H9 (cell line): ENCODE data around the gene GRB10. TPM values are rescaled to one million over a fixed set of nuclear protein-coding genes. Genes with fewer than 3 reads are reported as not detected.

Source experiments
- DNase-seq: peaks from one replicate; pipeline ENCODE4 v3.0.0-alpha.2; 2017
- H2AFZ ChIP-seq: one replicate; pipeline ENCODE4 v1.6.1; 2013; ENCODE audit warnings: mild to moderate bottlenecking, low read length, control low read depth, moderate library complexity
- H2AK5ac ChIP-seq: 2 replicates; pipeline ENCODE4 v1.6.1; 2013; ENCODE audit warnings: low read length, control low read depth, mixed read lengths; ENCODE audit not compliant: insufficient read length
- H2BK120ac ChIP-seq: one replicate; pipeline ENCODE4 v1.6.1; 2013; ENCODE audit warnings: low read depth, mild to moderate bottlenecking, low read length, control low read depth, inconsistent platforms; ENCODE audit not compliant: poor library complexity, severe bottlenecking
- H2BK12ac ChIP-seq: 2 replicates; pipeline ENCODE4 v1.6.1; 2013; ENCODE audit warnings: low read length, control low read depth, mixed read lengths, low read depth; ENCODE audit not compliant: insufficient read length
- H2BK15ac ChIP-seq: 2 replicates; pipeline ENCODE4 v1.6.1; 2013; ENCODE audit warnings: low read depth, low read length, control low read depth
- H2BK20ac ChIP-seq: one replicate; pipeline ENCODE4 v1.6.1; 2013; ENCODE audit warnings: low read depth, mild to moderate bottlenecking, low read length, control low read depth, inconsistent platforms; ENCODE audit not compliant: poor library complexity, severe bottlenecking
- H2BK5ac ChIP-seq: 2 replicates; pipeline ENCODE4 v1.6.1; 2013; ENCODE audit warnings: low read length, control low read depth, mixed read lengths; ENCODE audit not compliant: insufficient read length
- H3K14ac ChIP-seq: 2 replicates; pipeline ENCODE4 v1.6.1; 2013; ENCODE audit warnings: low read length, control low read depth; ENCODE audit not compliant: insufficient read depth
- H3K18ac ChIP-seq: 2 replicates; pipeline ENCODE4 v1.6.1; 2013; ENCODE audit warnings: low read depth, mild to moderate bottlenecking, mixed read lengths, low read length, control low read depth; ENCODE audit not compliant: insufficient read length
- H3K23ac ChIP-seq: 2 replicates; pipeline ENCODE4 v1.6.1; 2013; ENCODE audit warnings: low read length, control low read depth, mixed read lengths, low read depth; ENCODE audit not compliant: insufficient read length
- H3K23me2 ChIP-seq: 2 replicates; pipeline ENCODE4 v1.6.1; 2013; ENCODE audit warnings: low read depth, mild to moderate bottlenecking, mixed read lengths, low read length, control low read depth; ENCODE audit not compliant: insufficient read length, poor library complexity, severe bottlenecking
- H3K27ac ChIP-seq: 2 replicates; pipeline ENCODE4 v1.5.1; 2013; ENCODE audit warnings: low read length, control low read depth, mixed read lengths, low read depth; ENCODE audit not compliant: insufficient read length
- H3K27me3 ChIP-seq: 2 replicates; pipeline ENCODE4 v1.6.1; 2013; ENCODE audit warnings: low read length, control low read depth, inconsistent platforms; ENCODE audit not compliant: insufficient read depth
- H3K4ac ChIP-seq: 2 replicates; pipeline ENCODE4 v1.6.1; 2013; ENCODE audit warnings: low read depth, mild to moderate bottlenecking, control low read depth, inconsistent platforms, low read length, moderate library complexity
- H3K4me1 ChIP-seq: 2 replicates; pipeline ENCODE4 v1.6.1; 2013; ENCODE audit warnings: low read length, control low read depth, inconsistent platforms; ENCODE audit not compliant: insufficient read depth
- H3K4me2 ChIP-seq: 2 replicates; pipeline ENCODE4 v1.6.1; 2013; ENCODE audit warnings: low read length, control low read depth, mixed read lengths; ENCODE audit not compliant: insufficient read length, insufficient read depth
- H3K56ac ChIP-seq: 2 replicates; pipeline ENCODE4 v1.6.1; 2013; ENCODE audit warnings: low read depth, mild to moderate bottlenecking, mixed read lengths, low read length, control low read depth; ENCODE audit not compliant: insufficient read length
- H3K79me1 ChIP-seq: 2 replicates; pipeline ENCODE4 v1.6.1; 2013; ENCODE audit warnings: low read depth, mild to moderate bottlenecking, moderate library complexity, low read length, control low read depth, inconsistent platforms; ENCODE audit not compliant: insufficient read depth, poor library complexity, severe bottlenecking
- H3K79me2 ChIP-seq: 2 replicates; pipeline ENCODE4 v1.6.1; 2013; ENCODE audit warnings: low read length, control low read depth, inconsistent platforms; ENCODE audit not compliant: insufficient read depth
- H3K9ac ChIP-seq: 2 replicates; pipeline ENCODE4 v1.6.1; 2013; ENCODE audit warnings: low read length, control low read depth, mixed read lengths; ENCODE audit not compliant: insufficient read length; ENCODE audit errors: extremely low read depth
- H3K9me3 ChIP-seq: one replicate; pipeline ENCODE4 v1.6.1; 2013; ENCODE audit warnings: low read depth, low read length, inconsistent platforms; ENCODE audit not compliant: control insufficient read depth
- H3T11ph ChIP-seq: one replicate; pipeline ENCODE4 v1.6.1; 2013; ENCODE audit warnings: mild to moderate bottlenecking, low read length, control low read depth, inconsistent platforms
- H4K20me1 ChIP-seq: one replicate; pipeline ENCODE4 v1.6.1; 2013; ENCODE audit not compliant: control insufficient read depth, insufficient read length, insufficient read depth
- H4K5ac ChIP-seq: 2 replicates; pipeline ENCODE4 v1.6.1; 2013; ENCODE audit warnings: low read depth, mild to moderate bottlenecking, mixed read lengths, low read length, control low read depth; ENCODE audit not compliant: insufficient read length
- H4K8ac ChIP-seq: replicated peaks from 2 replicates; pipeline ENCODE4 v1.6.1; 2013; ENCODE audit warnings: low read length, control low read depth, mixed read lengths, low read depth; ENCODE audit not compliant: insufficient read length
- H4K91ac ChIP-seq: 2 replicates; pipeline ENCODE4 v1.6.1; 2013; ENCODE audit warnings: low read depth, mild to moderate bottlenecking, moderate library complexity, mixed read lengths, low read length, control low read depth; ENCODE audit not compliant: insufficient read length
- H3K27ac Mint-ChIP-seq, 3 experiments: 2 replicates in 2 of 3; 3 replicates in 1 of 3; pipeline ENCODE4 v1.8.0; 2020 to 2021; ENCODE audit warnings: mixed read lengths in 3 of 3, mild to moderate bottlenecking in 1 of 3, moderate library complexity in 1 of 3
- H3K27me3 Mint-ChIP-seq: 2 replicates; pipeline ENCODE4 v1.8.0; 2021; ENCODE audit warnings: low read depth, mild to moderate bottlenecking, moderate library complexity, mixed read lengths
- H3K36me3 Mint-ChIP-seq, 3 experiments: 2 replicates in 2 of 3; 3 replicates in 1 of 3; pipeline ENCODE4 v1.8.0; 2020 to 2021; ENCODE audit warnings: low read depth in 3 of 3, mixed read lengths in 3 of 3; ENCODE audit not compliant: insufficient read depth in 1 of 3
- H3K4me1 Mint-ChIP-seq, 2 experiments: 2 replicates each; pipeline ENCODE4 v1.8.0; 2020; ENCODE audit warnings: mixed read lengths in 2 of 2
- H3K4me3 Mint-ChIP-seq, 2 experiments: 2 replicates in 1 of 2; 3 replicates in 1 of 2; pipeline ENCODE4 v1.8.0; 2020 to 2021; ENCODE audit warnings: mild to moderate bottlenecking in 2 of 2, mixed read lengths in 2 of 2, moderate library complexity in 1 of 2
- H3K9me3 Mint-ChIP-seq, 2 experiments: 2 replicates in 1 of 2; 3 replicates in 1 of 2; pipeline ENCODE4 v1.8.0; 2020; ENCODE audit warnings: mild to moderate bottlenecking in 2 of 2, mixed read lengths in 2 of 2, moderate library complexity in 1 of 2
- CTCF ChIP-seq: fragments of 200-600 bp; sonication (generic); conservative IDR thresholded peaks from 3 replicates; pipeline ENCODE4 v1.8.0; 2021; ENCODE audit warnings: antibody characterized with exemption, mild to moderate bottlenecking
- WGBS: extraction: QIAGEN DNeasy Blood & Tissue Kit; methylation state at CpG from one replicate; pipeline ENCODE4 v1.1.7; 2013; ENCODE audit warnings: missing lambda C conversion rate, low lambda C conversion rate, mixed read lengths; ENCODE audit not compliant: insufficient read length; ENCODE audit errors: extremely low coverage; 5-methylcytosine and 5-hydroxymethylcytosine counted together
- total RNA-seq: library from RNA; stranded (reverse); gene quantifications from 2 replicates; pipeline ENCODE4 v1.2.1, GENCODE V29; 2021

Gene GRB10
- total RNA-seq, 1 experiment from 2014 or later, result 108 TPM

GRCh38 chr7:50687096-50687495 is 95.6 kb downstream of the GRB10 start:
- peaks cover 13 to 33% (median 14%) of the 10 kb centered on the region in 3 experiments; a peak in 6 of 7 replicates for H3K36me3 Mint-ChIP-seq

More at GRCh38 chr7:50687096-50687495, 95.6 kb downstream of the GRB10 start:
- Histone ChIP-seq H3K4ac (no peak overlapping the region), H3K14ac (no peak overlapping the region), H2BK120ac (no peak overlapping the region), H2AFZ (no peak overlapping the region), H4K5ac (no peak overlapping the region), H2BK12ac (no peak overlapping the region), H3K9ac (no peak overlapping the region), H3K79me2 (0 out of 2 replicates have a peak, but pooled peaks cover 3% of the 10 kb centered on the region), H2BK20ac (no peak overlapping the region), H3K79me1 (peaks cover 6% of the 10 kb centered on the region), H4K91ac (no peak overlapping the region), H3K18ac (no peak overlapping the region), H2BK15ac (no peak overlapping the region), H3K4me2 (no peak overlapping the region), H3K23ac (no peak overlapping the region), H3K23me2 (no peaks in the 10 kb centered on the region), H3K9me3 (no peaks in the 10 kb centered on the region), H3K56ac (no peak overlapping the region), H3K4me1 (peaks cover 2% of the 10 kb centered on the region; the same call in 1 of the 2 replicates), H4K20me1 (no peaks in the 10 kb centered on the region), H3K27ac (no peak overlapping the region), H2BK5ac (no peak overlapping the region), H2AK5ac (no peak overlapping the region), H4K8ac (no peak overlapping the region), H3K27me3 (no peaks in the 10 kb centered on the region), H3T11ph (no peak overlapping the region)
- Mint-ChIP-seq H3K4me1 (peaks cover 4 to 8% of the 10 kb centered on the region in 2 experiments), H3K27ac (no peak overlapping the region; a peak in 1 of 7 replicates), H3K4me3 (no peak overlapping the region), H3K9me3 (no peaks in the 10 kb centered on the region), H3K27me3 (no peaks in the 10 kb centered on the region)
- no CpG with 5 or more reads among the region's 6 CpGs for WGBS
- TF ChIP-seq CTCF, result no peak
- DNase-seq, result no peak
